Measurements from ENCODE around the gene HPRT1. TPM values are rescaled to one million over a fixed set of nuclear protein-coding genes. Genes with fewer than 3 reads are reported as not detected.

The HPRT1 gene
- total RNA-seq, 2 experiments from 2014 or later: 14.5 to 101 TPM

GRCh38 chrX:134541906-134542305 is 81.9 kb downstream of the HPRT1 start:
- CTCF ChIA-PET (ENCODE audit: unreplicated experiment): no interaction called here
- H3K4me2 ChIP-seq (ENCODE audit: low read length): peak overlapping the region; percentile 26; the same call in 1 of the 2 replicates

GRCh38 chrX:134542485-134542884 is 82.5 kb downstream of the HPRT1 start:
- no peak for TF ChIP-seq EZH2phosphoT487 (IDR thresholded peaks at IDR 0.05; ENCODE audit: borderline replicate concordance, low read depth, low read length)
- Histone ChIP-seq H3K4me1 (ENCODE audit: insufficient read depth, low read length, poor library complexity, severe bottlenecking) (peaks cover 14% of the 10 kb centered on the region), H2AFZ (ENCODE audit: low read length) (peak overlapping the region; percentile 64; the same call in 1 of the 2 replicates), H3K9me3 (ENCODE audit: low read length) (no peaks in the 10 kb centered on the region), H3K79me2 (ENCODE audit: insufficient read depth, low read depth, low read length) (no peaks in the 10 kb centered on the region), H4K20me1 (ENCODE audit: insufficient read depth, low read length) (no peaks in the 10 kb centered on the region), H3K36me3 (ENCODE audit: insufficient read depth, low read length) (no peaks in the 10 kb centered on the region), H3K27ac (ENCODE audit: low read depth, low read length, poor library complexity, severe bottlenecking) (no peak overlapping the region), H3K4me2 (ENCODE audit: low read length) (peak overlapping the region; percentile 26), H3K9me2 (ENCODE audit: insufficient read depth, low read length) (no peaks in the 10 kb centered on the region), H3K4me3 (ENCODE audit: low read depth, low read length, poor library complexity, severe bottlenecking) (no peak overlapping the region)
- CTCF ChIA-PET (ENCODE audit: unreplicated experiment): no interaction called here
- DNase-seq (ENCODE audit: low spot score): peak; percentile 30
- intact Hi-C loops (cut with micrococcal nuclease; ENCODE audit: unreplicated experiment): no loop called here
- POLR2A ChIA-PET: no interaction called here
- BruUV-seq (replicated peaks): no TSS peak

More at GRCh38 chrX:134541906-134542305, 81.9 kb downstream of the HPRT1 start:
- Histone ChIP-seq H3K4me1 (ENCODE audit: insufficient read depth, low read length, poor library complexity, severe bottlenecking) (peaks cover 12% of the 10 kb centered on the region), H3K27ac (ENCODE audit: low read depth, low read length, poor library complexity, severe bottlenecking) (no peak overlapping the region), H3K79me2 (ENCODE audit: insufficient read depth, low read depth, low read length) (no peaks in the 10 kb centered on the region), H4K20me1 (ENCODE audit: insufficient read depth, low read length) (no peaks in the 10 kb centered on the region), H3K9me2 (ENCODE audit: insufficient read depth, low read length) (no peaks in the 10 kb centered on the region), H3K36me3 (ENCODE audit: insufficient read depth, low read length) (no peaks in the 10 kb centered on the region), H3K4me3 (ENCODE audit: low read depth, low read length, poor library complexity, severe bottlenecking) (no peak overlapping the region), H3K9me3 (ENCODE audit: low read length) (no peaks in the 10 kb centered on the region), H2AFZ (ENCODE audit: low read length) (peak overlapping the region; percentile 64; the same call in 1 of the 2 replicates)
- BruUV-seq (replicated peaks): no TSS peak
- TF ChIP-seq EZH2phosphoT487 (IDR thresholded peaks at IDR 0.05; ENCODE audit: borderline replicate concordance, low read depth, low read length) (no peak), CTCF (conservative IDR thresholded peaks at IDR 0.05; ENCODE audit: low read length) (no peak)
- intact Hi-C loops (cut with micrococcal nuclease; ENCODE audit: unreplicated experiment): no loop called here
- no peak for DNase-seq (ENCODE audit: low spot score)
- POLR2A ChIA-PET: interaction anchor here (0.6 kb wide), 1 partner anchor 13 kb away, joined by 3 read pairs; no protein-coding TSS in a partner anchor

GRCh38 chrX:134543288-134543687 is 83.3 kb downstream of the HPRT1 start:
- BruUV-seq (replicated peaks): no TSS peak
- TF ChIP-seq CTCF (conservative IDR thresholded peaks at IDR 0.05; ENCODE audit: low read length) (no peak), EZH2phosphoT487 (IDR thresholded peaks at IDR 0.05; ENCODE audit: borderline replicate concordance, low read depth, low read length) (no peak)
- Histone ChIP-seq H2AFZ (ENCODE audit: low read length) (no peak overlapping the region), H3K9me3 (ENCODE audit: low read length) (no peaks in the 10 kb centered on the region), H3K4me2 (ENCODE audit: low read length) (no peak overlapping the region), H3K27ac (ENCODE audit: low read depth, low read length, poor library complexity, severe bottlenecking) (no peak overlapping the region), H3K4me1 (ENCODE audit: insufficient read depth, low read length, poor library complexity, severe bottlenecking) (peaks cover 22% of the 10 kb centered on the region), H3K79me2 (ENCODE audit: insufficient read depth, low read depth, low read length) (peaks cover 5% of the 10 kb centered on the region; the same call in 1 of the 2 replicates), H3K9me2 (ENCODE audit: insufficient read depth, low read length) (no peaks in the 10 kb centered on the region), H3K36me3 (ENCODE audit: insufficient read depth, low read length) (no peaks in the 10 kb centered on the region), H4K20me1 (ENCODE audit: insufficient read depth, low read length) (no peaks in the 10 kb centered on the region), H3K4me3 (ENCODE audit: low read depth, low read length, poor library complexity, severe bottlenecking) (no peak overlapping the region)
- CTCF ChIA-PET (ENCODE audit: unreplicated experiment): no interaction called here
- POLR2A ChIA-PET: no interaction called here
- intact Hi-C loops (cut with micrococcal nuclease; ENCODE audit: unreplicated experiment): no loop called here
- no peak for DNase-seq (ENCODE audit: low spot score)

Measured in OCI-LY7 (cell line).